ENCODE results near the gene TRAPPC5.
A peak's percentile ranks its signal among the peaks of the same experiment; 100 is the strongest.
"Not testable (repeated sequence)": the region's sequence is repeated elsewhere in the genome, so short reads cannot be mapped to it uniquely, and the experiment has no call there.

Gene TRAPPC5

GRCh38 chr19:7680606-7681339, at the start of gene TRAPPC5:
TRAPPC5 (plus strand) TSS chr19:7680833; CDS start chr19:7682254, 1,421 bp downstream.
- peak in 54 of 56 donors; percentile 26 to 91 (median 76) for DNase-seq

- DNase-seq, result no peak
Observed at GRCh38 chr19:7631577-7631976, 49.1 kb upstream of the TRAPPC5 start.

GRCh38 chr19:7632340-7633203, 48.1 kb upstream of the TRAPPC5 start:
- no peak for DNase-seq

GRCh38 chr19:7633698-7634097, 46.9 kb upstream of the TRAPPC5 start, which contains the start of gene PCP2:
PCP2 (minus strand) TSS chr19:7633719; CDS start chr19:7633457, 262 bp downstream.
- DNase-seq, result no peak

- no peak for DNase-seq
Observed at GRCh38 chr19:7635670-7636069, 45.0 kb upstream of the TRAPPC5 start.

- DNase-seq, result no peak
Observed at GRCh38 chr19:7636317-7636690, 44.3 kb upstream of the TRAPPC5 start.

- peak in 5 of 56 donors; percentile 4 to 32 (median 17) for DNase-seq
Observed at GRCh38 chr19:7636691-7637373, 43.8 kb upstream of the TRAPPC5 start, which contains the start of gene STXBP2. STXBP2 (plus strand) TSS chr19:7637110; CDS start chr19:7637150, 40 bp downstream.

GRCh38 chr19:7637374-7638256, 43.0 kb upstream of the TRAPPC5 start:
- DNase-seq, result peak in 2 of 56 donors; percentile 22 to 25

- DNase-seq, result no peak
Observed at GRCh38 chr19:7638802-7639465, 41.7 kb upstream of the TRAPPC5 start.

- no peak for DNase-seq
Observed at GRCh38 chr19:7639863-7640348, 40.7 kb upstream of the TRAPPC5 start.

- DNase-seq, result no peak
Observed at GRCh38 chr19:7640803-7641202, 39.8 kb upstream of the TRAPPC5 start.

- DNase-seq, result no peak
Observed at GRCh38 chr19:7641290-7642276, 39.0 kb upstream of the TRAPPC5 start.

- DNase-seq, result no peak
Observed at GRCh38 chr19:7642295-7643030, 38.2 kb upstream of the TRAPPC5 start.

- DNase-seq, result no peak
Observed at GRCh38 chr19:7643031-7643415, 37.6 kb upstream of the TRAPPC5 start.

- DNase-seq, result not testable (repeated sequence)
Observed at GRCh38 chr19:7643629-7644549, 36.7 kb upstream of the TRAPPC5 start.

GRCh38 chr19:7644550-7644877, 36.1 kb upstream of the TRAPPC5 start:
- DNase-seq, result no peak

GRCh38 chr19:7645163-7645562, 35.5 kb upstream of the TRAPPC5 start:
- DNase-seq, result no peak
